Karpas-422 (cell line): ENCODE data around the gene NOXA1. TPM values are rescaled to one million over a fixed set of nuclear protein-coding genes. Genes with fewer than 3 reads are reported as not detected.
"Not testable (repeated sequence)": the region's sequence is repeated elsewhere in the genome, so short reads cannot be mapped to it uniquely, and the experiment has no call there.

Source experiments
- DNase-seq: peaks from one replicate; pipeline ENCODE4 v3.0.0-alpha.2; 2015
- H2AFZ ChIP-seq: fragments of 200-600 bp; sonication (generic); 2 replicates; pipeline ENCODE4 v1.6.1; 2014; ENCODE audit warnings: antibody characterized with exemption, low read length, mixed read lengths
- H3K27ac ChIP-seq: fragments of 200-600 bp; sonication (generic); 2 replicates; pipeline ENCODE4 v1.5.1; 2014; ENCODE audit warnings: mild to moderate bottlenecking, low read length, moderate library complexity
- H3K27me3 ChIP-seq: fragments of 200-600 bp; sonication (generic); 2 replicates; pipeline ENCODE4 v1.6.1; 2014; ENCODE audit warnings: low read length, mixed read lengths
- H3K36me3 ChIP-seq: fragments of 200-600 bp; sonication (generic); 2 replicates; pipeline ENCODE4 v1.6.1; 2014; ENCODE audit warnings: low read length, mixed read lengths; ENCODE audit not compliant: insufficient read depth
- H3K4me1 ChIP-seq: fragments of 200-600 bp; sonication (generic); 2 replicates; pipeline ENCODE4 v1.6.1; 2014; ENCODE audit warnings: mild to moderate bottlenecking, low read length, mixed read lengths
- H3K4me2 ChIP-seq: fragments of 200-600 bp; sonication (generic); 2 replicates; pipeline ENCODE4 v1.6.1; 2014; ENCODE audit warnings: low read length, low read depth, mild to moderate bottlenecking; ENCODE audit not compliant: poor library complexity, severe bottlenecking
- H3K4me3 ChIP-seq: fragments of 200-600 bp; sonication (generic); 2 replicates; pipeline ENCODE4 v1.5.1; 2014; ENCODE audit warnings: mild to moderate bottlenecking, antibody characterized with exemption, low read length, mixed read lengths
- H3K79me2 ChIP-seq: fragments of 200-600 bp; sonication (generic); 2 replicates; pipeline ENCODE4 v1.6.1; 2014; ENCODE audit warnings: mild to moderate bottlenecking, low read length, mixed read lengths
- H3K9ac ChIP-seq: fragments of 200-600 bp; sonication (generic); 2 replicates; pipeline ENCODE4 v1.6.0; 2014; ENCODE audit warnings: low read length
- H3K9me2 ChIP-seq: fragments of 200-600 bp; sonication (generic), shearing (Covaris generic); replicated peaks from 2 replicates; pipeline ENCODE4 v1.6.0; 2014; ENCODE audit warnings: mild to moderate bottlenecking, low read length, moderate library complexity; ENCODE audit not compliant: insufficient read depth
- H3K9me3 ChIP-seq: fragments of 300-700, 200-600 bp; sonication (generic); 2 replicates; pipeline ENCODE4 v1.6.1; 2014; ENCODE audit warnings: low read length, mixed read lengths
- H4K20me1 ChIP-seq: fragments of 200-600 bp; sonication (generic); 2 replicates; pipeline ENCODE4 v1.6.1; 2014; ENCODE audit warnings: mild to moderate bottlenecking, antibody characterized with exemption, low read length, low read depth; ENCODE audit not compliant: insufficient read depth
- total RNA-seq: library from RNA; depleted of rRNA; stranded (reverse); fragments of >200 nt; shearing (Covaris generic); gene quantifications from 2 replicates; pipeline ENCODE4 v1.2.3, GENCODE V29; 2014; ENCODE audit warnings: low replicate concordance

NOXA1 gene
- total RNA-seq, 1 experiment from 2014 or later: not detected

GRCh38 chr9:137386507-137387113 is 36.6 kb upstream of the NOXA1 start:
- H3K4me1 ChIP-seq, H4K20me1 ChIP-seq, H3K4me3 ChIP-seq, H3K79me2 ChIP-seq, H3K36me3 ChIP-seq, H3K4me2 ChIP-seq, H3K27ac ChIP-seq, H3K9me3 ChIP-seq, H3K9me2 ChIP-seq, H3K27me3 ChIP-seq, H2AFZ ChIP-seq, DNase-seq, H3K9ac ChIP-seq: not testable (repeated sequence)

GRCh38 chr9:137387114-137387890 is 35.9 kb upstream of the NOXA1 start:
- no peaks in the 10 kb centered on the region for H3K36me3 ChIP-seq
- no peak overlapping the region for H3K9ac ChIP-seq
- no peaks in the 10 kb centered on the region for H3K79me2 ChIP-seq
- H3K4me1 ChIP-seq: no peaks in the 10 kb centered on the region
- H3K9me3 ChIP-seq: no peaks in the 10 kb centered on the region
- no peaks in the 10 kb centered on the region for H3K9me2 ChIP-seq
- no peak overlapping the region for H3K4me2 ChIP-seq
- H3K27me3 ChIP-seq: no peaks in the 10 kb centered on the region
- H3K4me3 ChIP-seq: no peak overlapping the region
- H3K27ac ChIP-seq: no peak overlapping the region
- H4K20me1 ChIP-seq: no peaks in the 10 kb centered on the region
- H2AFZ ChIP-seq: no peak overlapping the region
- DNase-seq: no peak

GRCh38 chr9:137387891-137388560 is 35.2 kb upstream of the NOXA1 start:
- no peaks in the 10 kb centered on the region for H3K79me2 ChIP-seq
- no peak overlapping the region for H3K9ac ChIP-seq
- H3K4me1 ChIP-seq: no peaks in the 10 kb centered on the region
- DNase-seq: no peak
- no peak overlapping the region for H3K4me2 ChIP-seq
- no peak overlapping the region for H2AFZ ChIP-seq
- no peaks in the 10 kb centered on the region for H3K9me3 ChIP-seq
- H3K9me2 ChIP-seq: no peaks in the 10 kb centered on the region
- H3K36me3 ChIP-seq: no peaks in the 10 kb centered on the region
- no peak overlapping the region for H3K4me3 ChIP-seq
- no peaks in the 10 kb centered on the region for H4K20me1 ChIP-seq
- no peak overlapping the region for H3K27ac ChIP-seq
- no peaks in the 10 kb centered on the region for H3K27me3 ChIP-seq

GRCh38 chr9:137388589-137389427 is 34.4 kb upstream of the NOXA1 start:
- no peak overlapping the region for H2AFZ ChIP-seq
- H3K9me3 ChIP-seq: no peaks in the 10 kb centered on the region
- H3K27ac ChIP-seq: no peak overlapping the region
- H3K9me2 ChIP-seq: no peaks in the 10 kb centered on the region
- H3K4me3 ChIP-seq: no peak overlapping the region
- DNase-seq: no peak
- H3K4me1 ChIP-seq: no peaks in the 10 kb centered on the region
- H3K36me3 ChIP-seq: no peaks in the 10 kb centered on the region
- H3K9ac ChIP-seq: no peak overlapping the region
- no peaks in the 10 kb centered on the region for H3K27me3 ChIP-seq
- H4K20me1 ChIP-seq: no peaks in the 10 kb centered on the region
- no peaks in the 10 kb centered on the region for H3K79me2 ChIP-seq
- H3K4me2 ChIP-seq: no peak overlapping the region

- H3K9me3 ChIP-seq: no peaks in the 10 kb centered on the region
- H3K27me3 ChIP-seq: no peaks in the 10 kb centered on the region
- no peaks in the 10 kb centered on the region for H3K79me2 ChIP-seq
- no peaks in the 10 kb centered on the region for H3K4me1 ChIP-seq
- H3K4me2 ChIP-seq: no peak overlapping the region
- H2AFZ ChIP-seq: no peak overlapping the region
- H3K36me3 ChIP-seq: no peaks in the 10 kb centered on the region
- H3K27ac ChIP-seq: no peak overlapping the region
- no peaks in the 10 kb centered on the region for H3K9me2 ChIP-seq
- DNase-seq: no peak
- H3K9ac ChIP-seq: no peak overlapping the region
- no peaks in the 10 kb centered on the region for H4K20me1 ChIP-seq
- no peak overlapping the region for H3K4me3 ChIP-seq
Measured at GRCh38 chr9:137389428-137389746, 33.8 kb upstream of the NOXA1 start.

GRCh38 chr9:137390553-137391410 is 32.4 kb upstream of the NOXA1 start:
- Histone ChIP-seq H3K27me3 (no peaks in the 10 kb centered on the region), H2AFZ (no peak overlapping the region), H3K9me3 (no peaks in the 10 kb centered on the region), H3K36me3 (no peaks in the 10 kb centered on the region), H3K9ac (no peak overlapping the region), H3K9me2 (no peaks in the 10 kb centered on the region), H3K4me3 (no peak overlapping the region), H4K20me1 (no peaks in the 10 kb centered on the region), H3K4me1 (no peaks in the 10 kb centered on the region), H3K4me2 (no peak overlapping the region), H3K27ac (no peak overlapping the region), H3K79me2 (no peaks in the 10 kb centered on the region)
- peak; percentile 48 for DNase-seq

- no peak for DNase-seq
- H3K9me3 ChIP-seq: no peaks in the 10 kb centered on the region
- no peak overlapping the region for H3K4me2 ChIP-seq
- no peaks in the 10 kb centered on the region for H3K27me3 ChIP-seq
- no peak overlapping the region for H3K9ac ChIP-seq
- no peaks in the 10 kb centered on the region for H3K9me2 ChIP-seq
- no peaks in the 10 kb centered on the region for H3K79me2 ChIP-seq
- no peaks in the 10 kb centered on the region for H3K36me3 ChIP-seq
- no peak overlapping the region for H3K4me3 ChIP-seq
- no peak overlapping the region for H3K27ac ChIP-seq
- H3K4me1 ChIP-seq: no peaks in the 10 kb centered on the region
- H4K20me1 ChIP-seq: no peaks in the 10 kb centered on the region
- H2AFZ ChIP-seq: no peak overlapping the region
Measured at GRCh38 chr9:137391411-137391754, 31.8 kb upstream of the NOXA1 start.
